T follicular helper cell (primary cell): ENCODE results near the gene PRRC1.
A peak's percentile ranks its signal among the peaks of the same experiment; 100 is the strongest.
"Not testable (repeated sequence)": the region's sequence is repeated elsewhere in the genome, so short reads cannot be mapped to it uniquely, and the experiment has no call there.

Experiments used
- DNase-seq: peaks from one replicate; pipeline ENCODE4 v3.0.0-alpha.2; 2020; ENCODE audit warnings: low read depth

Gene PRRC1

GRCh38 chr5:127545249-127545648, 27.8 kb downstream of the PRRC1 start:
- DNase-seq, result not testable (repeated sequence)

GRCh38 chr5:127549551-127549950, 32.1 kb downstream of the PRRC1 start:
- no peak for DNase-seq

- no peak for DNase-seq
Measured at GRCh38 chr5:127550652-127551409, 33.4 kb downstream of the PRRC1 start.

GRCh38 chr5:127551410-127552041, 34.1 kb downstream of the PRRC1 start:
- DNase-seq, result no peak

- no peak for DNase-seq
Measured at GRCh38 chr5:127555826-127556225, 38.4 kb downstream of the PRRC1 start.

GRCh38 chr5:127556609-127557334, 39.3 kb downstream of the PRRC1 start:
- DNase-seq, result no peak

- no peak for DNase-seq
Measured at GRCh38 chr5:127558273-127558672, 40.8 kb downstream of the PRRC1 start.

- no peak for DNase-seq
Measured at GRCh38 chr5:127561254-127561653, 43.8 kb downstream of the PRRC1 start.

- DNase-seq, result no peak
Measured at GRCh38 chr5:127562252-127562651, 44.8 kb downstream of the PRRC1 start.

- no peak for DNase-seq
Measured at GRCh38 chr5:127563136-127563535, 45.7 kb downstream of the PRRC1 start.

- DNase-seq, result peak; percentile 20
Measured at GRCh38 chr5:127564002-127564769, 46.7 kb downstream of the PRRC1 start.

- no peak for DNase-seq
Measured at GRCh38 chr5:127565586-127566270, 48.3 kb downstream of the PRRC1 start.

- DNase-seq, result no peak
Measured at GRCh38 chr5:127567026-127567768, 49.8 kb downstream of the PRRC1 start.

- no peak for DNase-seq
Measured at GRCh38 chr5:127568166-127568565, 50.7 kb downstream of the PRRC1 start.

- DNase-seq, result not testable (repeated sequence)
Measured at GRCh38 chr5:127569471-127569870, 52.0 kb downstream of the PRRC1 start.

- no peak for DNase-seq
Measured at GRCh38 chr5:127571314-127572131, 54.1 kb downstream of the PRRC1 start.

- DNase-seq, result no peak
Measured at GRCh38 chr5:127572930-127573329, 55.5 kb downstream of the PRRC1 start.

GRCh38 chr5:127574852-127575679, 57.6 kb downstream of the PRRC1 start:
- no peak for DNase-seq

GRCh38 chr5:127577458-127577857, 60.0 kb downstream of the PRRC1 start:
- no peak for DNase-seq
